IMR-90 (cell line): ENCODE data around the gene AVPR2. TPM values are rescaled to one million over a fixed set of nuclear protein-coding genes. Genes with fewer than 3 reads are reported as not detected.

Experiments
- ATAC-seq: fragments of 200-7000 bp; cut with Tn5 transposase; 2 replicates; pipeline ENCODE4 v1.9.1; 2020; ENCODE audit warnings: low read depth, mild to moderate bottlenecking, moderate library complexity
- BruUV-seq: library from RNA; stranded (reverse); fragments of 400-500 nt; replicated peaks from 2 replicates; lab custom pipeline; 2021; lab: Mats Ljungman, UMichigan
- CTCF ChIA-PET: fragments of 300-600 bp; formaldehyde crosslinking; extraction: SDS; loops from one replicate; lab custom pipeline; 2021; ENCODE audit warnings: antibody characterized with exemption; lab: Yijun Ruan, JAX
- POLR2A ChIA-PET: fragments of 300-600 bp; sonication (Branson Sonifier 250); formaldehyde crosslinking; loops from one replicate; lab custom pipeline; 2022; ENCODE audit warnings: antibody characterized with exemption; ENCODE audit not compliant: unreplicated experiment; lab: Charles Lee
- DNase-seq: peaks from one replicate; pipeline ENCODE4 v3.0.0; 2013
- H2AFZ ChIP-seq: replicated peaks from 2 replicates; pipeline ENCODE3; 2013; ENCODE audit warnings: low read length, mild to moderate bottlenecking; ENCODE audit not compliant: poor library complexity
- H2AK5ac ChIP-seq: 2 replicates; pipeline ENCODE4 v1.6.1; 2013; ENCODE audit warnings: low read depth, low read length, inconsistent platforms
- H2AK9ac ChIP-seq: replicated peaks from 2 replicates; pipeline ENCODE3; 2013; ENCODE audit warnings: mild to moderate bottlenecking, low read depth, low read length, moderate library complexity; ENCODE audit not compliant: poor library complexity
- H2BK120ac ChIP-seq: 2 replicates; pipeline ENCODE4 v1.6.1; 2013; ENCODE audit warnings: low read depth, low read length, inconsistent platforms
- H2BK15ac ChIP-seq: 3 replicates; pipeline ENCODE4 v1.6.1; 2013; ENCODE audit warnings: low read depth, low read length, inconsistent platforms
- H2BK20ac ChIP-seq: 2 replicates; pipeline ENCODE4 v1.6.1; 2013; ENCODE audit warnings: low read depth, mild to moderate bottlenecking, inconsistent platforms, low read length, moderate library complexity
- H2BK5ac ChIP-seq: 2 replicates; pipeline ENCODE4 v1.6.1; 2013; ENCODE audit warnings: mild to moderate bottlenecking, low read depth, low read length, inconsistent platforms; ENCODE audit not compliant: poor library complexity, severe bottlenecking
- H3K14ac ChIP-seq: replicated peaks from 2 replicates; pipeline ENCODE4 v1.6.1; 2013; ENCODE audit warnings: low read depth, low read length, inconsistent platforms
- H3K18ac ChIP-seq: 2 replicates; pipeline ENCODE4 v1.6.1; 2013; ENCODE audit warnings: low read depth, low read length, control low read depth
- H3K23ac ChIP-seq: 2 replicates; pipeline ENCODE4 v1.6.1; 2013; ENCODE audit warnings: low read depth, low read length, inconsistent platforms
- H3K27ac ChIP-seq: 2 replicates; pipeline ENCODE4 v1.5.1; 2013; ENCODE audit warnings: mild to moderate bottlenecking, control low read depth, low read length; ENCODE audit not compliant: insufficient read depth
- H3K27me3 ChIP-seq: 2 replicates; pipeline ENCODE4 v1.6.1; 2013; ENCODE audit warnings: low read length; ENCODE audit not compliant: control insufficient read depth, insufficient read depth
- H3K36me3 ChIP-seq: 2 replicates; pipeline ENCODE4 v1.6.1; 2013; ENCODE audit warnings: low read length, mixed read lengths; ENCODE audit not compliant: control insufficient read depth, insufficient read depth
- H3K4ac ChIP-seq: 2 replicates; pipeline ENCODE4 v1.6.1; 2013; ENCODE audit warnings: low read depth, low read length, inconsistent platforms
- H3K4me1 ChIP-seq: 2 replicates; pipeline ENCODE4 v1.6.1; 2013; ENCODE audit warnings: low read length, mixed read lengths; ENCODE audit not compliant: control insufficient read depth, insufficient read depth
- H3K4me2 ChIP-seq: 2 replicates; pipeline ENCODE4 v1.6.1; 2013; ENCODE audit warnings: low read depth, mild to moderate bottlenecking, control low read depth, low read length, moderate library complexity
- H3K4me3 ChIP-seq: 2 replicates; pipeline ENCODE4 v1.5.1; 2013; ENCODE audit warnings: low read depth, mild to moderate bottlenecking, control low read depth, low read length, moderate library complexity; ENCODE audit not compliant: insufficient read depth
- H3K56ac ChIP-seq: 2 replicates; pipeline ENCODE4 v1.6.1; 2013; ENCODE audit warnings: low read length, inconsistent platforms; ENCODE audit not compliant: insufficient read depth; ENCODE audit errors: extremely low read depth
- H3K79me1 ChIP-seq, 2 experiments: 2 replicates each; pipeline ENCODE4 v1.6.1; 2013; ENCODE audit warnings: low read length in 2 of 2, inconsistent platforms in 1 of 2, low read depth in 1 of 2
- H3K9ac ChIP-seq: 2 replicates; pipeline ENCODE4 v1.6.1; 2013; ENCODE audit warnings: low read depth, low read length, control low read depth
- H3K9me1 ChIP-seq: 2 replicates; pipeline ENCODE4 v1.6.1; 2013; ENCODE audit warnings: low read length, inconsistent platforms; ENCODE audit not compliant: insufficient read depth
- H3K9me3 ChIP-seq: 2 replicates; pipeline ENCODE4 v1.6.1; 2013; ENCODE audit warnings: low read length; ENCODE audit not compliant: control insufficient read depth, insufficient read depth
- H4K20me1 ChIP-seq: 2 replicates; pipeline ENCODE4 v1.6.1; 2013; ENCODE audit warnings: low read length, inconsistent platforms; ENCODE audit not compliant: insufficient read depth
- H4K5ac ChIP-seq: 2 replicates; pipeline ENCODE4 v1.6.1; 2013; ENCODE audit warnings: mild to moderate bottlenecking, low read depth, low read length, control low read depth
- H4K8ac ChIP-seq, 2 experiments: 2 replicates each; pipeline ENCODE4 v1.6.1; 2013; ENCODE audit warnings: low read depth in 2 of 2, low read length in 2 of 2, control low read depth in 1 of 2, inconsistent platforms in 1 of 2
- H4K91ac ChIP-seq: 2 replicates; pipeline ENCODE4 v1.6.1; 2013; ENCODE audit warnings: low read depth, low read length, inconsistent platforms; ENCODE audit not compliant: insufficient read depth
- CEBPB ChIP-seq: IDR thresholded peaks from 2 replicates; pipeline ENCODE4 v1.6.1; 2012; ENCODE audit warnings: low read depth, low read length, improper control_type of control experiment
- POLR2A ChIP-seq: IDR thresholded peaks from 2 replicates; pipeline ENCODE4 v1.6.1; 2012; ENCODE audit warnings: mild to moderate bottlenecking, low read depth, low read length
- WGBS, 2 experiments: methylation state at CpG; one replicate each; pipeline versions ENCODE4 v1.1.5 to v1.1.7; 2013; ENCODE audit warnings: missing lambda C conversion rate in 2 of 2; ENCODE audit not compliant: insufficient read length in 1 of 2; ENCODE audit errors: extremely low coverage in 2 of 2; 5-methylcytosine and 5-hydroxymethylcytosine counted together
- dilution Hi-C: fragments of 300-500 bp; cut with HindIII; formaldehyde crosslinking; loops from one replicate; pipeline ENCODE4 v1.14.3; 2018; ENCODE audit warnings: low sequenced_read_pairs; ENCODE audit not compliant: unreplicated experiment
- in situ Hi-C: fragments of 300-500 bp; cut with MboI; formaldehyde crosslinking; loops from 3 replicates; pipeline ENCODE4 v1.14.3; 2019; ENCODE audit warnings: low sequenced_read_pairs, inconsistent platforms, mixed read lengths
- intact Hi-C: fragments of 100-400 bp; cut with micrococcal nuclease; formaldehyde crosslinking; loops from 2 replicates; pipeline ENCODE4 v1.10.0; 2022
- polyA plus RNA-seq, 3 experiments: library from polyadenylated mRNA; depleted of rRNA; stranded (reverse); fragments of >200 nt; gene quantifications; 2 replicates each; pipeline ENCODE4 v1.2.3, GENCODE V29; 2012; ENCODE audit warnings: low replicate concordance in 1 of 3
- total RNA-seq: library from RNA; depleted of rRNA; stranded (reverse); fragments of >200 nt; gene quantifications from 2 replicates; pipeline ENCODE4 v1.2.3, GENCODE V29; 2012

The AVPR2 gene
- total and polyA plus RNA-seq, 2 of the 4 experiments (the other 2 are of a cell fraction), result not detected

DNA sequence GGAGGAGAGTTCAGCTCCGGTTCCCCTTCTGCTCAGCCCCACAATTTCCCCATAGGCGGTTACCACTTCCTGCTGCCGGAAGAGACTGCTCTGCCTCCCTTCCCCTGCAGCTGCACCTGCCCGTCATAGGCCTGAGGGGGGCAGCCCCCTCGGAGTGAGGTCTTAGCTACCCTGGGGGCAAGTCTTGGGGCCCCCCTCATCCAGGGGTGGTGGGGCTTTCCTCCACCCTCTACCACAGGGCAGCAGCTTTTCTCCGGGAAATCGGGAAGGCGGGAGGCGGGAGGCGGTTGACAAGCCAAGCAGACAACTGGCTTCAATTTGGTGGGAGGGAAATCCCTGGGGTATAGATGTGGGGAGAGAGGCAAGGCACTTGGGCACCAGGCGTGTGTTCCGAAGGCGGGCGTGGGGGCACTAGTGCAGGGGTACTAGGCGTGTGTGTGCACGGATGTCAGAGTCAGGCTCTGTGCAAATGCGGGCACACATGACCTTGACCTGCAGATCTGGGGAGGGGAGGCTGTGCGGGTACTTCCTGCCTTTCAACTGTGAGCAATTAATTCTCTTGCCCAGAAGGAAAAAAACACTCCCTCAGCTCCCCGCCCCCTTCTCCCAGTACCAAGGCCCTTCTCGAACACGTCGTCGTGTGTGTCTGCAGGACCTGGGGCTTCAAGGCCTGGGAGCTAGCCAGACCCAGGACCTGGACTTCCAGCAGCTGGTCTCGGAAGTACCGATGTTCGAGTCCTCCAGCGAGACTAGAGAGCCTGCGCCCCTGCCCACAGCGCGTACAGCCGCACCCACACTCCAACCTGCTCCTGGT lies 22.6 kb downstream of the AVPR2 start:
- Histone ChIP-seq H3K27me3 (no peaks in the 10 kb centered on the region; the same call in 1 of the 2 replicates), H3K56ac (peak overlapping the region; percentile 63), H3K9ac (peak overlapping the region; percentile 94), H3K4ac (peak overlapping the region; percentile 95), H3K18ac (no peak overlapping the region; the same call in 1 of the 2 replicates), H3K4me2 (peak overlapping the region; percentile 88), H4K20me1 (peaks cover 5% of the 10 kb centered on the region), H2BK5ac (peak overlapping the region; percentile 90), H3K14ac (peak overlapping the region; percentile 74), H4K5ac (peak overlapping the region; percentile 82), H3K9me3 (no peaks in the 10 kb centered on the region), H2BK20ac (no peak overlapping the region), H4K8ac (peak overlapping the region; percentile 67 to 97), H3K36me3 (peaks cover 19% of the 10 kb centered on the region), H2BK15ac (no peak overlapping the region; the same call in 2 of the 3 replicates), H3K4me1 (peaks cover 2% of the 10 kb centered on the region), H3K23ac (peak overlapping the region; percentile 79; the same call in 1 of the 2 replicates), H2AK9ac (peak overlapping the region; percentile 97), H3K27ac (peak overlapping the region; percentile 97), H3K9me1 (no peaks in the 10 kb centered on the region; the same call in 1 of the 2 replicates), H3K4me3 (peak overlapping the region; percentile 82), H2AK5ac (peak overlapping the region; percentile 94), H2BK120ac (no peak overlapping the region), H4K91ac (peak overlapping the region; percentile 73), H2AFZ (peak overlapping the region; percentile 90), H3K79me1 (peaks cover 0 to 7% of the 10 kb centered on the region in 2 experiments; a peak in 2 of 4 replicates)
- intact Hi-C loops (loop anchor here (5.0 kb wide), 1 partner anchor 135 kb away; the partner anchor contains the start of genes IDH3G and SSR4), in situ Hi-C loops (no loop called here), dilution Hi-C loops (no loop called here)
- no TSS peak for BruUV-seq
- DNase-seq, result peak; percentile 10
- ChIA-PET POLR2A (no interaction called here), CTCF (no interaction called here)
- TF ChIP-seq POLR2A (peak; percentile 27; the same call in 1 of the 2 replicates), CEBPB (no peak)
- no peak for ATAC-seq
- 60% methylated on average over 4 of the region's 31 CpGs; no CpG with 5 or more reads in 1 of the 2 experiments for WGBS, 2 experiments
